ENCODE data around the gene NXPH2.

DNA sequence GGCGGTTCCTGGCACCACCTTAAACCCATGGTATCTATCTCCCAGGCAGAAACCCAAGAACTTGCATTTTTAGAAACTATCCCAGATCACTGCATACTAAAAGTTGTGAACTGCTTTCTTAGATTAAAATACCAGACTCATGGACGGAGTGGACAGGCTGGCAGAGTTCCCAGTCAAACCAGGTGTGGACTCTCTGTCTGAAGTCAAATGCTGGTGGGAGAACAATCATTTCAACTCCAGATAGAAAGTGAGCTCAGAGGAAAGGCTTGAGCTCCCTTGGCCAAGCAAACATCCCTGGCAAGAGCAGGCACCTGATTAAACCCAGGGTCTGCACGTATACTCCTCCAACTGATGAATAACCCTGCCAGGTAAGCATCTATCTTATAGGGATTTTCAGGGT lies 19.5 kb downstream of the NXPH2 start:
- TF ChIP-seq GABPA (IDR thresholded peaks at IDR 0.05; ENCODE audit: low read depth, low read length), result no peak
- no peak for TF ChIP-seq GABPA (CRISPR knock-in tag; IDR thresholded peaks at IDR 0.05; ENCODE audit: low read depth)
- no peak for TF ChIP-seq ZBTB7B (CRISPR knock-in tag; IDR thresholded peaks at IDR 0.05)
- TF ChIP-seq, protein P1, sequence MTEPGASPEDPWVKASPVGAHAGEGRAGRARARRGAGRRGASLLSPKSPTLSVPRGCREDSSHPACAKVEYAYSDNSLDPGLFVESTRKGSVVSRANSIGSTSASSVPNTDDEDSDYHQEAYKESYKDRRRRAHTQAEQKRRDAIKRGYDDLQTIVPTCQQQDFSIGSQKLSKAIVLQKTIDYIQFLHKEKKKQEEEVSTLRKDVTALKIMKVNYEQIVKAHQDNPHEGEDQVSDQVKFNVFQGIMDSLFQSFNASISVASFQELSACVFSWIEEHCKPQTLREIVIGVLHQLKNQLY (CRISPR knock-in tag; IDR thresholded peaks at IDR 0.05), result no peak
- TF ChIP-seq, protein P2, sequence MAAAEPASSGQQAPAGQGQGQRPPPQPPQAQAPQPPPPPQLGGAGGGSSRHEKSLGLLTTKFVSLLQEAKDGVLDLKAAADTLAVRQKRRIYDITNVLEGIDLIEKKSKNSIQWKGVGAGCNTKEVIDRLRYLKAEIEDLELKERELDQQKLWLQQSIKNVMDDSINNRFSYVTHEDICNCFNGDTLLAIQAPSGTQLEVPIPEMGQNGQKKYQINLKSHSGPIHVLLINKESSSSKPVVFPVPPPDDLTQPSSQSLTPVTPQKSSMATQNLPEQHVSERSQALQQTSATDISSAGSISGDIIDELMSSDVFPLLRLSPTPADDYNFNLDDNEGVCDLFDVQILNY (CRISPR knock-in tag; conservative IDR thresholded peaks at IDR 0.05), result no peak

All from HepG2 (cell line).